GM06990 (cell line): ENCODE results near the gene INS.
"Not testable (repeated sequence)": the region's sequence is repeated elsewhere in the genome, so short reads cannot be mapped to it uniquely, and the experiment has no call there.

Source experiments
- DNase-seq: peaks from one replicate; pipeline ENCODE4 v3.0.0-alpha.2; 2011; ENCODE audit not compliant: insufficient read length; ENCODE audit errors: extremely low read depth
- H3K27me3 ChIP-seq: replicated peaks from 2 replicates; pipeline ENCODE4 v1.6.0; 2011; ENCODE audit warnings: low read length; ENCODE audit not compliant: control insufficient read depth, insufficient read depth
- H3K36me3 ChIP-seq: 2 replicates; pipeline ENCODE4 v1.5.1; 2011; ENCODE audit warnings: low read length; ENCODE audit not compliant: control insufficient read depth, insufficient read depth
- H3K4me3 ChIP-seq: replicated peaks from 2 replicates; pipeline ENCODE4 v1.5.1; 2011; ENCODE audit warnings: low read depth, mild to moderate bottlenecking, control low read depth, low read length
- CTCF ChIP-seq: IDR thresholded peaks from 2 replicates; pipeline ENCODE4 v1.5.1; 2011; ENCODE audit warnings: low read length, control low read depth, mild to moderate bottlenecking, inconsistent platforms; ENCODE audit not compliant: insufficient read depth, poor library complexity, severe bottlenecking

The INS gene

DNA sequence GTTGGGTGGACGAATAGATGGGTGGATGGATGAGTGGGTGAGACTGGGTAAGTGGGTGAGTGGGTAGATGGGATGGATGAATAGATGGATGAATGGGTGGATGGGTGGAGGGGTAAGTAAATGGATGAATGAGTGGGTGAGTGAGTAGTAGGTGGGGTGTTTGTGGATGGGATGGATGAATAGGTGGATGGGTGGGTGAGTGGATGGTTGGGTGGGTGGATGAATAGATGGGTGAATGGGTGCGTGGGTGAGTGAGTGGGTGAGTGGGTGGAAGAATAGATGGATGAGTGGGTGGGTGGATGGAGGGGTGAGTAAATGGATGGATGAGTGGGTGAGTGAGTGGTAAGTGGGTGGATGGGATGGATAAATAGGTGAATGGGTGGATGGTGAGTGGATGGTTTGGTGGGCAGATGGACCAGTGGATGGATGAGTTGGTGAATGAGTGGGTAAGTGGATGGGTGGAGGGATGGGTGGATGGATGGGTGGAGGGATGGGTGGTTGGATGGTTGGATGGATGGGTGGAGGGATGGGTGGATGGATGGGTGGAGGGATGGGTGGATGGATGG is 34.4 kb downstream of the INS start:
- Histone ChIP-seq H3K36me3 (no peaks in the 10 kb centered on the region), H3K27me3 (no peaks in the 10 kb centered on the region; the same call in 1 of the 2 replicates), H3K4me3 (no peak overlapping the region)
- no peak for DNase-seq
- no peak for TF ChIP-seq CTCF

DNA sequence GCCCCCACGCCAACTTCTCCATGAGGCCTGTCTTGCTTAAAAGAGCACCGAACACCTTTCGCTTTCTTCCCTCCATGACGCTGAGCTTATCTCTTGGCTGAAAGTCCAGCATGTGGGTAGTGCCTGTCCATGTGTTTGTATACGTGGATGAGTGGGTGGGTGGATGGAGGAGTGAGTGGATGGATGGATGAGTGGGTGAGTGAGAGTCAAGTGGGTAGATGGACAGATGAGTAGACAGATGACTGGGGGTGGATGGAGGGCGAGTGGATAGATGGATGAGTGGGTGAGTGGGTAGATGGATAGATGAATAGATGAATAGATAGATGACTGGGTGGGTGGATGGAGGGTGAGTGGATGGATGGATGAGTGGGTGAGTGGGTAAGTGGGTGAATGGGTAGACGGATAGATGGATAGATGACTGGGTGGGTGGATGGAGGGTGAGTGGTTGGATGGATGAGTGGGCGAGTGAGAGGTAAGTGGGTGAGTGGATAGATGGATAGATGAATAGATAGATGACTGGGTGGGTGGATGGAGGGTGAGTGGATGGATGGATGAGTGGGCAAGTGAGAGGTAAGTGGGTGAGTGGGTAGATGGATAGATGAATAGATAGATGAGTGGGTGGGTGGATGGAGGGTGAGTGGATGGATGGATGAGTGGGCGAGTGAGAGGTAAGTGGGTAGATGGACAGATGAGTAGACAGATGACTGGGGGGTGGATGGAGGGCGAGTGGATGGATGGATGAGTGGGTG is 36.1 kb downstream of the INS start:
- not testable (repeated sequence) for H3K4me3 ChIP-seq, DNase-seq, H3K36me3 ChIP-seq, H3K27me3 ChIP-seq

DNA sequence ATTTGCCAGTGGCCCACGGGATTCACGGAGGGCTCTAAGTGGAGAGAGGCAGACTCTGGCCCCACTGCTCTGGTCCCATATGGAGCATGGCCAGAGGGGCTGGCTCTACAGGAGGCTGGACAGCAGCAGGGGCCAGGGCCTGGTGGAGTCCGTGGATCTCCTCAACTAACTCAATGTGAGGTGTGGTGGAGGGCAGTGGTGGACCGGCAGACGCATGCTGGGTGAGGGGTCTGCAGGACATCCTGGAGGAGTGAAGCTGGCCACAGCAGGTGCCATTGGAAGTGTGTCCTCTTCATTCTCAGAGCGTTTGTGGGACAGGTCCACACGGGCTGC is 37.4 kb downstream of the INS start:
- DNase-seq, result no peak
- TF ChIP-seq CTCF, result no peak
- H3K4me3 ChIP-seq, result no peak overlapping the region
- H3K36me3 ChIP-seq, result no peaks in the 10 kb centered on the region
- H3K27me3 ChIP-seq, result no peaks in the 10 kb centered on the region; the same call in 1 of the 2 replicates

DNA sequence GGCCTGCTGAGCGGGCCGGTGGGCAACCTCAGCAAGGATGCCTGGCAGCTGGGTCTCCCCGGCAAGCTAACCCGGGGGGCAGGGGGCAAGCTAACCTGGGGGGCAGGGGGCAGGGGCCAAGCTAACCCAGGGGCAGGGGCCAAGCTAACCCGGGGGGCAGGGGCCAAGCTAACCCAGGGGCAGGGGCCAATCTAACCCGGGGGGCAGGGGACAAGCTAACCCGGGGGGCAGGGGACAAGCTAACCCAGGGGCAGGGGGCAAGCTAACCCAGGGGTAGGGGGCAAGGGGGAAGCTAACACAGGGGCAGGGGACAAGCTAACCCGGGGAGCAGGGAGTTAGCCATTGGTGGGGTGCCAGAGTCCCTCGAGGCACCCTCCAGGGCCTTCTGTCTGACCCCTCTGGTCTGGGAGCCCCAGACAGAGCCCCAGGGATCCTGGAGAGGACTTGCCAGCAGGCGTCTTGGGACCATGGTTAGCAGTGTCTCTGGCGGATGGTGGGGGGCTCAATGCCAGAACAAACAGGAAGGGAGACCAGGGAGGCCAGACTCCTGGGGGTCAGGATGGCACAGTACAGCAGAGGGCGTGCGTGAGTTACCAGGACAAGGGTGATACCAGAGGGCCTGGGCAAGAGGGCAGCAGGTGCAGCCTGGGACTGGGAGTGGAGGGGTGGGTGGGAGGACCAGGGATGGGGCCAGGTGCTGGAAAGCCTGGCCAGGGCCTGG is 37.9 kb downstream of the INS start:
- Histone ChIP-seq H3K27me3 (no peaks in the 10 kb centered on the region; the same call in 1 of the 2 replicates), H3K36me3 (no peaks in the 10 kb centered on the region), H3K4me3 (no peak overlapping the region)
- peak; percentile 20 for TF ChIP-seq CTCF
- DNase-seq, result no peak

- no peak overlapping the region for H3K4me3 ChIP-seq
- TF ChIP-seq CTCF, result no peak
- DNase-seq, result no peak
Measured at GRCh38 chr11:2122222-2122906, 38.6 kb downstream of the INS start.

More at GRCh38 chr11:2122222-2122906, 38.6 kb downstream of the INS start:
- Histone ChIP-seq H3K36me3 (no peaks in the 10 kb centered on the region), H3K27me3 (no peaks in the 10 kb centered on the region; the same call in 1 of the 2 replicates)
